ENCODE data around the gene THTPA.

The THTPA gene, protein sequence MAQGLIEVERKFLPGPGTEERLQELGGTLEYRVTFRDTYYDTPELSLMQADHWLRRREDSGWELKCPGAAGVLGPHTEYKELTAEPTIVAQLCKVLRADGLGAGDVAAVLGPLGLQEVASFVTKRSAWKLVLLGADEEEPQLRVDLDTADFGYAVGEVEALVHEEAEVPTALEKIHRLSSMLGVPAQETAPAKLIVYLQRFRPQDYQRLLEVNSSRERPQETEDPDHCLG

GRCh38 chr14:23555882-23556699 lies at the start of gene THTPA:
Gene THTPA (plus strand): TSS chr14:23556271. CDS start chr14:23556758, 487 bp downstream.
- peak; percentile 73 for DNase-seq (ENCODE audit: low read depth)

- no peak for DNase-seq (ENCODE audit: low read depth)
These were observed 43.9 kb upstream of the THTPA start for GRCh38 chr14:23512156-23512555.

- DNase-seq (ENCODE audit: low read depth) = no peak
These were observed 42.9 kb upstream of the THTPA start for GRCh38 chr14:23513005-23513817.

DNA sequence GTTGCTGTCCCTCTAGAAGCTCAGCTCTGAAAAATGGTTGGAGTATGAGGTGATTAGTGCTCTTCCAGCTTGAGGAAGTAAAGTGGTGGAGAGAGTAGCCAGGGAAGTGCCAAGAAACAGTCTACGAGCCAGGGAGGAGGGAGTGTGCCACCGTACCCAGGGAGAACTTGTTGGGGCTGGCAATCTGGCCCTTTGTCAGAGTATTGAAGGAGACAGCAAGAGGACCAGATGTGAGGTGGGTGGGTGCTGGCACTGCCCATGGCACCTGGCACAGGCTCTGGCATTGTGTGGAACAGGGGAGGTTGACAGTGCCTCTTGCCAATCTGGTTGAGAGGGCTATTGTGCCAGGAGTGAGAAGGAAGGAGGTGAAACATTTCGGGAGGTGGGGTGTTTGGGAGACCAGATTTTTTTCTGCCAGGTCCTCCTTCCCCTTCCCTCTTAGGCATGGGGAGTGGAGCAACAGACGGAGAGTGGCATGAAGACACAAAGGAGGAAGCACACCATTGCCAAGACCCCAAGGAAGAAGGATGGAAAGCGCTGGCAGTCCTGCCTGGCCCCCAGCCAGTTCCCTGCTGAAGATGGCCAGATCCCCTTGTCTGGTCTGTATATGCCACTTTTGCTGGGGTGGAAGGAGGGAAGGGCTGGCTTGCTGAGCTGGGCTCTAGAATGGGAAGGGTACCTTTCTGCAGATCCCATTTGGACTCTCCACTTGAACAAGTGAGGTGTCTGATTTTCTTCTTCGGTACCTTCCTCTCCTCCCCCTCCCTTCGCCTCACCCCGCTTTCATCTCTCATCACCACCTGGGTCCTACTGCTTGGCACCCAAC lies 42.0 kb upstream of the THTPA start:
- no peak for DNase-seq (ENCODE audit: low read depth)

DNA sequence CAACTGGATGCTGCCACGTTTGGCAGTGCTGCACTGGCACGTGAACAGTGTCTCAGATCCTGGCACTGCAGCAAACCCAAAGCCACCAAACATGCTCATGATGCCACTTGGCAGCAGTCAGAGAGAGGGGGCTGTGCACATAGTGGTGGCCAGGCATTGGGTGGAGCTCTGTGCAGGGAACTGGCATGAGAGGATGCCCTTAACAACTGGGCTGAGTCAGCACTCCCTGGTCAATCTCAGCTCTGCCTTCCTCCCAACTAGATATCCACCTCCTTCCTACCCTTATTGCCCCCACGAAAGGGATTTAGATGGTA lies 41.5 kb upstream of the THTPA start:
- DNase-seq (ENCODE audit: low read depth) = no peak

DNA sequence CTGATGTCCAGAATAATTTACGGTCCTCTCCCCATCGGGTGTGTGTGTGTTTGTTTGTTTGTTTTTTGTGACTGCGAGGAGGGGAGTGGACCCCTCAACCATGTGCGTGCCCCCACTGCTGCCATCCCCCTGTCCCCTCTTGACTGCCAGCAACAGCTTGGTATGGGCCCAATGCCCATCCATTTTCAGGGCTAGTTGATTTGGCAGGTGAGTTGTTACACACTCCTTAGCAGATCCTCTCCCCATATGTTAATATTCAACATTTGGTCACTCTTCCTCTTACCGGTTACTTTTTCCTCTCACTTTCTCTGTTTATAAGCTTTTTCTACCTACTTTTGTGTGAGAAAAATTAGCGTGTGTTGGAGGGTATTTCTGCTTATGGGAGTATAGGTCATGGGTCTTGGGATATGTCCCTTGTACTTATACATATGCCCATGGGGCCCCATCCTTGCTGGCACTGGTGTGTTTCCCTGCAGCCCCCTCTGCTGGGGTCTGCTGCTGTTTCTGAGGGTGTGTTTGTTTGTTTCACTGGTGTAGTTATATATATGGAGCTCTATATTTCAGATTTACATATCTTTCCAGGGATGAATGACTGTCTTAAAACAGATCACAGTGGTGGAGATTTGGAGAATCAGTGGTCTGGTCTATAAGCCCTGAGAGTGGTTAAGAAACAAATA lies 38.3 kb upstream of the THTPA start:
- no peak for DNase-seq (ENCODE audit: low read depth)

GRCh38 chr14:23518709-23519108 lies 37.4 kb upstream of the THTPA start:
- no peak for DNase-seq (ENCODE audit: low read depth)

DNA sequence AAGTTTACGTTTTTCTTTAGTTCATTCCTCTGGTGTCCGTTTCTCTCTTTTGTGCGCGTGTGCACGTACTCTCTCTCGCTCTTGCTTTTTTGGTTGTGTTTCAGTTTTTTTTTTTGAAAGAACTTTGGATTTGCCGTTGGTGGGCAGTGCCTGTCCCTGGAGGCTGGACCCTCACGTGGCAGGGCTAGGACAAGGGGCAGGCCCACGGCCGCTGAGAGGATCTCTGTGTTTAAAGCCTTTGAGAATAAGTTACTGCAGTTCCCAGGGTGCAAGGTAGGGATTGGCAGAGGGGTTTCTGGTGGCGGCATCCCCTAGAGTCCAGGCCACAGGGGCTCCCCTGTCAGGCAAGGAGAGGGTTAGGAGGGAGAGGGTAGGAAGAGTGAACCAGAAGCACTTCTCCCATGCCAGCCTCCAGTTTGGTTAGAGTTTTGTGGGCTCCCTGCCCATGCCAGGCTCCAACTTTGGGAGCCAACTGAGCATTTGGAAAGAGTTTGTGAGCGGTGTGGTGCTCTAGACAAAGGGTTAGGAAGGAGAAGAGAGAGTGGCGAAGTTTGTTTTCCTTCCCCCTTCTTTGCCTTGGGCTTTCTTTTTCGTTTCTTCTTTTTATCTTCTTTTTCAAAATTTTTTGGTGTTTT lies 35.1 kb upstream of the THTPA start:
- no peak for DNase-seq (ENCODE audit: low read depth)

DNA sequence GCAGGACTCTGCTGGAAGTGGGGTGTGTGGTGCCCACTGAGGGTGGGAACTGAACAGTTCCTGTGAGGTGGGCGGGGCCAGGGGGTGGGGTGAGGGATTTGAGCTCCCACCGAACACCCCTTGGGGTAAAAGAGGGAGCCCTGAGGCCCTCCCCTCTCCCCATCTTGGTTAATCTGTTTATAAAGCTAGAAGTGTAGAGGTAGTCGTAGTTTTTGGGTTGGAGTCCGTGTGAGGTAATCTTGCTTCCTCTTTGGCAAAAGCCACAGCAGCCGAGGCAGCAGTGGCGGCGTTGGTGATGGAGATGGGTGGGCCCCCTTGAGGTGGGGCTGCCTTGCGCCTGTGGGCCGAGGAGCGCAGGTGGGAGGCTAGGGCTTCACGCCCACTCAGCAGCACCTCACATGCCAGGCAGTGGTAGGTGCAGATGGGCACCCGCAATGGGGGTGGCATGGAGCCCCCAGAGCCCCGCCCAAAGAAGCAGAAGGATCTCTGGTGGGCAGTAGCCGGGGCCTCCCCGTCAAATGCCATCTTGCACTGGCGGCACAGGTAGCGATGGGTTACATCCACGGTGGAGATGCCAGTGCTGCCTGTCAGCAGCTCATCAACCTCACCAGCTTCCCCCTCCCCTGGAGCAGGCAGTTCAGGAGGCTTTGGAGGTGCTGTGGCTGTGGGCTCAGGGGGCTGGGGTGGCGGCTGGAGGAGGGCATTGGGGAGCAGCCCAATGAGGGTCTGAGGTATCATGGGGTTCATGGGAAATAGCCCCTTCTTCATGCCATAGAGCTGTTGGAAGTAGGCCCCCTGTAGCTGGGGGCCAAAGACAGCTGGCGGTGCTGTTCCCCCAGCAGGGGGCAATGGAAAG lies 34.1 kb upstream of the THTPA start:
- DNase-seq (ENCODE audit: low read depth) = no peak

DNA sequence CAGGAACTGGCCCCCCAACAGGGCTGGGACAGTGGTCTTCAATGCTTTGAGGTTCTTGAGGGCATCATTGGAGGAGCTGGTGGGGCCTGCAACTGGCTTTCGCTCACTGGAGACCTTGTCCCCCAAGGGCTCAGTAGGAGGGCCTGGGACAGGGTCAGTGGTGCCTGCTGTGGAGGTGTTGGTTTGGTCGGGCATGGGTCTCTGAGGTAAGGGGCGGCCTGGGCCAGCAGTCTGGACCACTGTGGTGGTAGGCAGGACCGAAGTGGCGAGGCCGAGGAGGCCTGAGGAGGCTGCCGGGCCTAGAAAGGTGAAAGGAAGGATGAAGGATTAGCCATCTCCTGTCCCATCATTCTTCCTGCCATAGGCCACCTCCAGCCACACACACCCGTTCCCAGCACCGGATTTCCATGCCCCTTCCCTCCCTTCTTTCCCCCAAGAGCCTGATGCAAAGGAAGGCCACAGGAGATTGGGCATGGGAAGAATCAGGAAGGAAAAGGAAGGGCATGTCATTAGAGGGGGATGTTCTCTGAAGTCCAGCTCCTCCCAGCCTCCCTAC lies 33.4 kb upstream of the THTPA start:
- no peak for DNase-seq (ENCODE audit: low read depth)

DNA sequence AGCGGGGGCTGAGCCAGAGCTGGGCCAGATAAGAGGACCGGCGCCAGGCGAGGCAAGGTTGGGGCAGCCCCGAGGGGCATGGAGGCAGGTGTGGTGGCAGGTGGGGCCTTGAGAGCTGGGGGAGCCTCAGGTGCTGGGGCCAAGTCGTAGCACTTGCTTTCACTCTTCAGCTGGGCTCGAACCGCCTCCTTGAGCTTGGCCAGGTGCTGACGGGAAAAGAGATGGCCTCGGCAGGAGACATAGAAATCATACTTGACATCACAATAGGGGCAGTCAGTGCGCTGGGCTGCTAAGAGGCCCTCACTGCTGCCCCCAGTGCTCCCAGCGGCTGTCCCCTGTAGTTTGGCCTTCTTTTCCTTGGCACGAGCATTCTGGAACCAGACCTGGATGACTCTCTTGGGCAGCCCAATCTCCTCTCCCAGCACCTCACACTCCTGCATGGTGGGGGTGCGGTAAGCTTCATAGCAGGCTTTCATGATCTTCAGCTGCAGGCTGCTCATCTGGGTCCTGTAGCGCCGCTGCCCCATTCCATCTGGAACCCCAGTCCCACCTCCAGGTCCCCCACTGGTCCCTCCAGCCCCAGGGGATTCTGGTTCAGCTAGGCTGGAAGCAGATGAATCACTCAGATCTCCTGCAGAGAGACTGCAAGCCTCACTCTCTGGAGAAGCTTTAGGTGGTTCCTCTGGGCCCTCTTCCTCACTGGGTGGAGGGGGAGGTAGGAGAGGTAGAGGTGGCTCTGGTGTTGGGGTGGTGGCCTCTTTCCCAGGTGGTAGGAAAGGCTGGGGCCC lies 32.6 kb upstream of the THTPA start:
- DNase-seq (ENCODE audit: low read depth) = no peak

DNA sequence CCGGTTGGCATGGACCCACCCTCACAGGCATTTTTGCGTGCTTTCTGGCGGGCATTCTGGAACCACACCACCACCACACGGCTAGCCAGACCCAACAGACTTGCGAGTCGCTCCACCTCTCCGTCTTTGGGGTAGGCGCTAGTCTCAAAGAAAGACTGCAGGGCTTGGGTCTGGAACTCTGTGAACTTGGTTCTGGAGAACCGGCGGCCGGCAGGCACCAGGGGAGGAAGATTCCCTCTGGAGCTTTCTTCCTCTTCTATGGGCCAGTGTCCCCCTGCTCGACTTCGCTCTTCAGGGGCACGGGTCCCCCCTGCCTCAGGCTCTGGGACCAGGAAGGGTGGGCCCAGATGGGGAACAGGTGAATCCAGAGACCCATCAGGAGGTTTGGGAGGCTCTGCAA lies 31.1 kb upstream of the THTPA start:
- no peak for DNase-seq (ENCODE audit: low read depth)

DNA sequence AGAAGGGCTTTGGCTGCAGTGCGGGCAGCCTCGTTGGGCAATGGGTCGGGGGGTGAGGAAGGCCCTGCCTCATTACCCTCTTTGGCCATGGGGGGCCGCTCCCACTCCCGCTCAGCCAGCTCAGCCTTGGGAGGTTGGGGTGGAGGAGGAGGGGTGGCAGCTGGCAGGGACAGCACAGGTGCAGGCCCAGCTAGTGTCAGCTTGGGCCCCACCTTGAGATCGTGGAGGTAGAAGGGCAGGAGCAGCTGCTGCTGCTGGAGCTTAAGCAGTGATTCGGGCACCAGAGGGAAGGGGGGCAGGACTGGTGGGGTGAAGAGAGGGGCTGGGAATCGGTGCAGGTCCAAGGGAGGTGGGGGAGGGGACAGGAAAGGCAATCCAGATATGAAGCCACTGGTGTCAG lies 30.5 kb upstream of the THTPA start:
- no peak for DNase-seq (ENCODE audit: low read depth)

DNA sequence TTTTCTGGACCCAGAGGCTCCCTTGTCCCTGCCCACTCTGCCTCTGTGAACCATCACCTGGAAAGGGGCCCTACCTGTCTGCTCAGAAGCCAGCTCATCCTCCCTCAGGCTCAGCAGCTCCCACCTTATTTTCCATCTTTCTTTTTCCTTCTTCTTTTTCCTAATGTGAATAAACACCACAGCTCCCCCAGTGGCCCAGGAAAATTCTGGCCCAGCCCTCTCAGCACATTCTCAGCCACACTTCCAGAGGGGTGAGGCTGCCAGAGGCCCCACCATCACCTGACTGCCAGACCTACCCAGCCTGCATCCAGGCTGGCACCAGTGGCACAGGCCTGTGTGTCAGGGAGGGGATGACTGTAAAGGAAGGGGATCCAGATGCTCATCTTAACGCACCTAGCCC lies 27.5 kb upstream of the THTPA start:
- DNase-seq (ENCODE audit: low read depth) = no peak

DNA sequence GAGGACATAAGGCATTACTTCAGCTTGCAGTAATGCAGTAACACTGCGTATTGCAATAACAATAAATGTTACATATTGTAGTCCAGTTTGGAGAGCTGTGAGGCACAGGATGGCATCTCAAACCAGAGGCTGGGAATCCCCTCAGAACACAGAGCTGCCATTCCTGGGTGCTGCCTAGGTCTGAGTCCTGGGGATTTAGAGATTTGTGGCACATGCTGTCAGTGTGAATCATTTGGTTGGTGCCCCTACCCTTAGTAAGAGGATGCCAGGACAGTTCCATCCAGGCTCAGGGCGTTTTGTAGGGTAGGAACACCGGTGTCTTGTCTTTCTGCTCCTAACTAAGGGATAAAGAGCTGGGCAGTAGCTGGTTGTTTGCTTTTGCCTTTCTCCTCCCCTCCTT lies 27.1 kb upstream of the THTPA start:
- no peak for DNase-seq (ENCODE audit: low read depth)

- no peak for DNase-seq (ENCODE audit: low read depth)
These were observed 25.6 kb upstream of the THTPA start for GRCh38 chr14:23530375-23531055.

GRCh38 chr14:23531391-23531790 lies 24.7 kb upstream of the THTPA start:
- no peak for DNase-seq (ENCODE audit: low read depth)

DNA sequence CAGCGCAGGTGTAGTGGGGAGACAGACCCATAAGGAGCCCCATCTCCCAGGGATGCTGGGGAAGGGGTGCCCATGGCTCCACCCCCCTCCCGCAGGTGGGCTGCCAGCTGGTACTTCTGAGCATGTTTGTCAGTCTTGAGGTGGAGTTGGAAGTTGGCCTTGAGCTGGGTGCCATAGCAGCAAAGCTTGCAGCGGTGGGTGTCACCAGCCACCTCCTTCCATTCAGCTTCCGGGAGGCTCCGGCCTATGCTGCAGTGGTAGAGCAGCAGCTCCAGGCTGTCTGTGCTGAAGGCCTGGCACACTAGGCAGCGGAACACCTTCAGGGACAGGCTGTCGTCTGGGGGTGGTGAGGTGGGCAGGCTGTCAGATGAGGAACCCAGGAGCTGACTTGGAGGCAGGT lies 23.4 kb upstream of the THTPA start:
- no peak for DNase-seq (ENCODE audit: low read depth)

All from fibroblast of the conjunctiva (primary cell).